Astrocyte of the spinal cord (primary cell): Measurements from ENCODE around the gene KCNAB2.
A peak's percentile ranks its signal among the peaks of the same experiment; 100 is the strongest.

Experiments used
- DNase-seq: peaks from one replicate; pipeline ENCODE4 v3.0.0; 2011; ENCODE audit warnings: low read depth, low spot score
- H3K4me3 ChIP-seq: 2 replicates; pipeline ENCODE4 v1.5.1; 2011; ENCODE audit warnings: low read depth, mild to moderate bottlenecking, low read length, moderate library complexity
- in situ Hi-C: cut with HindIII; loops from 2 replicates; pipeline ENCODE4 v1.10.0; 2017; ENCODE audit warnings: low sequenced_read_pairs
- TF ChIP-seq, protein P1 (sequence below): IDR thresholded peaks from 2 replicates; pipeline ENCODE4 v1.5.1; 2012; ENCODE audit warnings: low read depth, mild to moderate bottlenecking, low read length, inconsistent platforms

Gene KCNAB2

DNA sequence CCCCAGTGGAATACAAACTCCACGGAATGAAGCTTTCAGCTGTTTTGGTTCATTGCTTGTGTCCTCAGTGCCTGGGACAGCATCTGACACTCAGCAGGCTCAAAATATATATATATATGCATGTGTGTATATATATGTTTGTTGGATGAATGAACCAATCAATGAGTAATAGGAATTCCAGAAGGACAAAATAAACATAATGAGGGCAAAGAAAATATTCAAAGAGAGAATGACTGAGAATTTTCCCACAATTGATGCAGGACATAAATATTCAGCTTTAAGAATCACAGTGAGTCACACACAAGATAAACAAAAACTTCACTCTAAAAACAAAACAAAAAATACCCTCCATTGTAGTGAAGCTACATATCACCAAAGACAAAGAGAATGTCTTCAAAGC lies 70.4 kb downstream of the KCNAB2 start:
- peak; percentile 25 for DNase-seq
- in situ Hi-C loops = no loop called here
- TF ChIP-seq, protein P1, sequence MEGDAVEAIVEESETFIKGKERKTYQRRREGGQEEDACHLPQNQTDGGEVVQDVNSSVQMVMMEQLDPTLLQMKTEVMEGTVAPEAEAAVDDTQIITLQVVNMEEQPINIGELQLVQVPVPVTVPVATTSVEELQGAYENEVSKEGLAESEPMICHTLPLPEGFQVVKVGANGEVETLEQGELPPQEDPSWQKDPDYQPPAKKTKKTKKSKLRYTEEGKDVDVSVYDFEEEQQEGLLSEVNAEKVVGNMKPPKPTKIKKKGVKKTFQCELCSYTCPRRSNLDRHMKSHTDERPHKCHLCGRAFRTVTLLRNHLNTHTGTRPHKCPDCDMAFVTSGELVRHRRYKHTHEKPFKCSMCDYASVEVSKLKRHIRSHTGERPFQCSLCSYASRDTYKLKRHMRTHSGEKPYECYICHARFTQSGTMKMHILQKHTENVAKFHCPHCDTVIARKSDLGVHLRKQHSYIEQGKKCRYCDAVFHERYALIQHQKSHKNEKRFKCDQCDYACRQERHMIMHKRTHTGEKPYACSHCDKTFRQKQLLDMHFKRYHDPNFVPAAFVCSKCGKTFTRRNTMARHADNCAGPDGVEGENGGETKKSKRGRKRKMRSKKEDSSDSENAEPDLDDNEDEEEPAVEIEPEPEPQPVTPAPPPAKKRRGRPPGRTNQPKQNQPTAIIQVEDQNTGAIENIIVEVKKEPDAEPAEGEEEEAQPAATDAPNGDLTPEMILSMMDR = no peak
- H3K4me3 ChIP-seq = no peak overlapping the region

DNA sequence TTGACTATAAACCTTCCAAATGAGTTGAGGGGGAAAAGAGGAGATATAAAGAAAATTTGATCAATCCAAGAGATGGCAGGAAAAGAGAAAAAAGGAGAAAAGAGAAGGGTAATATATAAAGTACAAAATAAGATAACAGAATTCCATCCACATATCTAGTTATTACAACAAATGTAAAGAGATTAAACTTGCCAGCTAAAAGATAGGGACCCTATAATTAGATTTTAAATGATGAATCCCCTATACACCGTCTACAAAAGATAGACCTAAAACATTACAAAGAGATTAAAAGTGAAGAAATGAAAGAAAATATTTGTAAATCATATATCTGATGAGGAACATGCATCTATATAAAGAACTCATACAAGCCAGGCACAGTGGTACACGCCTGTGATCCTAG lies 71.4 kb downstream of the KCNAB2 start:
- TF ChIP-seq, protein P1 = no peak
- no peak overlapping the region for H3K4me3 ChIP-seq
- in situ Hi-C loops = no loop called here
- no peak for DNase-seq

DNA sequence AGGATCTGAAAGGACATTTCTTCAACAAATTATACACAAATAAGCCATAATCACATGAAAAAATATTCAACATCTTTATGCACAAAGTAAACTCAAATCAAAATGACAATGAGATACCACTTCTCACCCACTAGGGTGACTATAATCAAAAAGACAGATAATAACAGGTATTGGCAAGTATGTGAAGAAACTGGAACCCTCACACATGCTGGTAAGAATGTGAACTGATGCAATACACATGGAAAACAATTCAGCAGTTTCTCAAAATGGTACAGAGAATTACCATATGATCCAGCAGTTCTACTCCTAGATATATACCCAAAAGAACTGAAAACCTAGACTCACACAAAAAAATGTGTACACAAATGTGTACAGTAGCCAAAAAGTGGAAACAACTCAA lies 71.9 kb downstream of the KCNAB2 start:
- no peak for DNase-seq

DNA sequence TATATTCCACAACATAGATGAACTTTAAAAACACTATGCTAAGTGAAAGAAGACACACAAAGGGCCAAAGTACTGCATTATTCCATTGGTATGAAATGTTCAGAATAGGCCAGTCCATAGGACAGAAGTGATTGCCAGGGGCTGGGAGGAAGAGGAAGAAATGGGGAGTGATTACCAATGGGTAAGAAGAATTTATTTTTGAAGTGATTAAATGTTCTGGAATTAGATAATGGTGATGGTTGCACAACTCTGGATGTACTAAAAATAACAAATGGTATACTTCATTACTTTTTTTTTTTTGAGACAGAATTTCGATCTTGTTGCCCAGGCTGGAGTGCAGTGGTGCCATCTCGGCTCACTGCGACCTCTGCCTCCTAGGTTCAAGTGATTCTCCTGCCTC lies 72.7 kb downstream of the KCNAB2 start:
- TF ChIP-seq, protein P1 = no peak
- in situ Hi-C loops = no loop called here
- no peak for DNase-seq
- H3K4me3 ChIP-seq = no peak overlapping the region

More for the DNA sequence above, 71.9 kb downstream of the KCNAB2 start:
- H3K4me3 ChIP-seq = no peak overlapping the region
- TF ChIP-seq, protein P1 = no peak
- in situ Hi-C loops = no loop called here

DNA sequence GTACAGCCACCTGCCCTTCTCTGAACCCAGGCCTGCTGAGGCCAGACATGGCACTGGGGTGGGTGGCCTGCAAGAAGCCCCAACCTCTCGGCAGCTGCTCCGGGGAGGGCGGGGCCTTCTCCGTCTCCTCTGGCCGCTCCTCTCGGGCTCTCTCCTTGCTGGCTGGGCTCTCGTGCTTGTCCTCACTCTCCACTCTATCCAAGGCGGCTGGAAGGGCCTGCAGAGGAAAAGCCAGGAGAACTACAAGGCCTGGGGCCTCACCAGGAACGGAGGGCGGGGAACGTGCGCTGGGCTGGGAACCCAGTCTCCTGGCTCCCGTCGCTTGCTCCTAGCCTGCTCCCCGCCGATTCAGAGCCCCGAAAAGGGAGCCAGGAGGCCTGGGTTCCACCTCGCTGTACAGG lies 75.3 kb downstream of the KCNAB2 start:
- in situ Hi-C loops = no loop called here

DNA sequence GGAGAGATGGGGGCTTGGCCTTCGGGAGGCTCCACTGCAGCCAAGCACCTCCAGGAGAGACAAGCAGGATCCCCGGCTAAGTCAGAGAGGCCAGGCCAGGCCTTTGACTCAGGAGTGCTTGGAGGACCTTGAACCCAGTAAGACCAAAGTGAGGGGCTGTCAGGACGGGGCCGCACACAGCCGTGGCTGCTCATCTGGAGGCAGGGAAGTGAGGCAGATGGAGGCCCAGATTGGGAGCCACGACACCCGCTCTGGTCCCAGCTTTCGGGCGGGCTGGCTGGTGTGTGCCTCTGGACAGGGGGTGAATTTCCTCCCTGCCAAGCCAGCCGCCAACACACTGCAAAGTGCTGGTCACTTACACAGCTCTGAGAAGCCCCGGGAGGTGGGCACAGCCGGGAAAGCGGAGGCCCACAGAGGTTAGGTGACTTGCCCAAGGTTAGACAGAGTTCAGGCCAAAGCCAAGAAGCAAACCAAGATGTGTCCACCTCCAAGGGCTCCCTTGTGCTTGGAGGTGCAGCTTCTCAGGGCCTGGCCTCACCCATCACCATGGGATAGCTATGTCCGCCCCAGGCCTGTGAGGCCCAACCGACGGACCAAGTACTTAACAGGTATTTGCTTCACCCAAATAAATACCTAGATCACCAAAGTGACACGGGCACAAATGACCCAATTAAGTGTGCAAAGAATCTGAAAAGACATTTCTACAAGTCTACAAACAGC lies 76.1 kb downstream of the KCNAB2 start:
- no peak for DNase-seq
- TF ChIP-seq, protein P1 = no peak
- in situ Hi-C loops = no loop called here
- H3K4me3 ChIP-seq = no peak overlapping the region

More for the DNA sequence above, 75.3 kb downstream of the KCNAB2 start:
- TF ChIP-seq, protein P1 = no peak
- H3K4me3 ChIP-seq = no peak overlapping the region
- DNase-seq = no peak

DNA sequence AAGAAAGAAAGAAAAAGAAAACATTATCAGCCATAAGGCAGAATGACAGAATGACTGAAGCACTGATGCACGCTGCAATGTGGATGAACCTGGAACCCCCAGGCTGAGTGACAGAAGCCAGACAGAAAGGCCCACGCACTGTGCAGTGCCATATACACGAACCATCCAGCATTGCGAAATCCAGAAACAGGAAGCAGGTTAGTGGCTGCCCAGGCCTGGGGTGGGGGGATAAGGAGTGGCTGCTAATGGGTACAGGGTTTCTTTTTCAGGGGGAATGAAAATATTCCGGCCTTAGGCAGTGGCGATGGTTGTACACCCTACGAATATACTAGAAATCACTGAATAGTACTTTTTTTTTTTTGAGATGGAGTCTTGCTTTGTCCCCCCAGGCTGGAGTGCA lies 77.4 kb downstream of the KCNAB2 start:
- TF ChIP-seq, protein P1 = no peak
- no peak for DNase-seq
- in situ Hi-C loops = no loop called here

More for the DNA sequence above, 77.4 kb downstream of the KCNAB2 start:
- no peak overlapping the region for H3K4me3 ChIP-seq
